Muscle of back (tissue), 10 donors: ENCODE measurements around the gene ZFP62. TPM values are rescaled to one million over a fixed set of nuclear protein-coding genes. Genes with fewer than 3 reads are reported as not detected.

Source experiments
- polyA plus RNA-seq, 10 donors: library from polyadenylated mRNA; unstranded; fragments of 120-200 nt; gene quantifications; one replicate each; pipeline ENCODE4 v1.2.1, GENCODE V29; 2013; ENCODE audit not compliant: insufficient read length in 10 of 10

Gene ZFP62
- polyA plus RNA-seq, 10 donors: 19.4 to 34.6 (median 28.4) TPM

Other genes with a start within 250 kb of the ZFP62 start
- 10 to 100 TPM in 2 of 10 donors, 1 to 10 TPM in 8; 5.6 to 11.7 (median 8.1) TPM for gene FLT4, start 211.7 kb downstream of the ZFP62 start, polyA plus RNA-seq
- gene OR2Y1, start 121.2 kb downstream of the ZFP62 start, polyA plus RNA-seq: not detected
- 10 to 100 TPM; 65.3 to 98.3 (median 78.1) TPM for gene MGAT1, start 58.5 kb downstream of the ZFP62 start, polyA plus RNA-seq
- under 1 TPM in 4 of 10 donors, not detected in 6; 0.10 to 0.31 (median 0.16) TPM for gene BTNL8, start 37.9 kb upstream of the ZFP62 start, polyA plus RNA-seq
- under 1 TPM in 1 of 10 donors, not detected in 9; 0.09 TPM for gene BTNL3, start 127.6 kb upstream of the ZFP62 start, polyA plus RNA-seq
- gene BTNL9, start 179.0 kb upstream of the ZFP62 start, polyA plus RNA-seq: 10 to 100 TPM in 6 of 10 donors, 1 to 10 TPM in 4; 6.6 to 34.0 (median 10.9) TPM